Lung microvascular endothelial cell (primary cell): ENCODE results near the gene LRRC8D. TPM values are rescaled to one million over a fixed set of nuclear protein-coding genes. Genes with fewer than 3 reads are reported as not detected.

Experiments used
- total RNA-seq: library from RNA; depleted of rRNA; stranded (reverse); fragments of >200 nt; gene quantifications from 2 replicates; pipeline ENCODE4 v1.2.1, GENCODE V29; 2014

Gene LRRC8D
- total RNA-seq, 1 donor from 2014 or later = 7.3 TPM

Other genes with a start within 250 kb of the LRRC8D start
- gene LRRC8C, start 187.9 kb upstream of the LRRC8D start, total RNA-seq = 13.9 and 16.3 TPM in 2 replicates
- 5.0 and 6.7 TPM in 2 replicates for gene ZNF326, start 174.1 kb downstream of the LRRC8D start, total RNA-seq